GM12872 (cell line): ENCODE data around the gene TMEM114.

Experiments
- CTCF ChIP-seq: IDR thresholded peaks from 3 replicates; pipeline ENCODE4 v1.5.1; 2011; ENCODE audit warnings: low read depth, mild to moderate bottlenecking, low read length, moderate library complexity; ENCODE audit not compliant: insufficient read depth

Gene TMEM114

GRCh38 chr16:8572919-8573724 is 17.2 kb downstream of the TMEM114 start:
- peak; percentile 37; the same call in 2 of the 3 replicates for TF ChIP-seq CTCF

GRCh38 chr16:8572063-8572918 is 18.0 kb downstream of the TMEM114 start:
- TF ChIP-seq CTCF: no peak

GRCh38 chr16:8571061-8571596 is 19.2 kb downstream of the TMEM114 start:
- no peak for TF ChIP-seq CTCF

GRCh38 chr16:8569650-8570346 is 20.5 kb downstream of the TMEM114 start:
- no peak for TF ChIP-seq CTCF

- no peak for TF ChIP-seq CTCF
These were observed 22.1 kb downstream of the TMEM114 start for GRCh38 chr16:8568231-8568617.

GRCh38 chr16:8567355-8568230 is 22.7 kb downstream of the TMEM114 start:
- peak; percentile 96 for TF ChIP-seq CTCF
